Aorta (tissue), 5 donors: ENCODE data around the gene RSRC1. TPM values are rescaled to one million over a fixed set of nuclear protein-coding genes. Genes with fewer than 3 reads are reported as not detected.

Experiments used
- ATAC-seq: fragments of 200-7000 bp; cut with Tn5 transposase; one replicate; pipeline ENCODE4 v1.9.1; 2022; ENCODE audit warnings: moderate library complexity; ENCODE audit not compliant: low FRiP score
- DNase-seq, 2 donors: peaks; one replicate each; pipeline ENCODE4 v3.0.0-alpha.2; 2020
- H3K27ac ChIP-seq, 2 donors: one replicate each; pipeline ENCODE4 v1.5.1; 2013; ENCODE audit warnings: low read length in 2 of 2, mild to moderate bottlenecking in 2 of 2, moderate library complexity in 2 of 2, control low read depth in 1 of 2, inconsistent platforms in 1 of 2, low read depth in 1 of 2
- H3K27me3 ChIP-seq, 2 donors: one replicate each; pipeline ENCODE4 v1.6.1; 2013; ENCODE audit warnings: control low read depth in 1 of 2, low read length in 1 of 2, mild to moderate bottlenecking in 1 of 2, moderate library complexity in 1 of 2; ENCODE audit not compliant: insufficient read depth in 2 of 2, control insufficient read depth in 1 of 2
- H3K36me3 ChIP-seq, 2 donors: one replicate each; pipeline ENCODE4 v1.6.1; 2013; ENCODE audit warnings: control low read depth in 1 of 2, low read length in 1 of 2, mild to moderate bottlenecking in 1 of 2; ENCODE audit not compliant: insufficient read depth in 2 of 2, control insufficient read depth in 1 of 2
- H3K4me1 ChIP-seq, 2 donors: one replicate each; pipeline ENCODE4 v1.6.1; 2013; ENCODE audit warnings: low read length in 2 of 2, control low read depth in 1 of 2, mild to moderate bottlenecking in 1 of 2, moderate library complexity in 1 of 2; ENCODE audit not compliant: insufficient read depth in 2 of 2, control insufficient read depth in 1 of 2
- H3K4me3 ChIP-seq, 2 donors: one replicate each; pipeline ENCODE4 v1.5.1; 2013; ENCODE audit warnings: low read length in 2 of 2, control low read depth in 1 of 2, mild to moderate bottlenecking in 1 of 2
- H3K9me3 ChIP-seq: one replicate; pipeline ENCODE4 v1.6.1; 2013; ENCODE audit warnings: mild to moderate bottlenecking, low read length; ENCODE audit not compliant: control insufficient read depth
- WGBS, 2 donors: extraction: QIAGEN DNeasy Blood & Tissue Kit; methylation state at CpG; one replicate each; pipeline ENCODE4 v1.1.7; 2013; 5-methylcytosine and 5-hydroxymethylcytosine counted together
- intact Hi-C, 2 donors: fragments of 100-400 bp; cut with DNase I; formaldehyde crosslinking; loops; one replicate each; pipeline versions ENCODE4 v1.14.2 to v1.15.0; 2022
- polyA plus RNA-seq, 2 donors: library from polyadenylated mRNA; stranded (reverse); fragments of 200-250 nt; gene quantifications; one replicate each; pipeline ENCODE4 v1.2.3, GENCODE V29; 2013
- total RNA-seq, 2 donors: library from RNA; stranded (reverse); fragmentation: NEBNext Ultra II Directional; extraction: Animal tissue kit (Norgen Biotek cat#: 25700); gene quantifications; one replicate each; pipeline ENCODE4 v1.2.1, GENCODE V29; 2021
- donor health status: healthy with polysubstance abuse.
- donor health status: Bipolar disorder and iron deficiency.
- donor health status: DM: no; HTN: no; CAD: no.
- donor health status: DM: no; HTN: no; CAD: no.
- donor health status: DM: yes; HTN: yes; CAD: no.

RSRC1 gene
- total and polyA plus RNA-seq, 4 donors, result 17.3 to 39.4 (median 28.4) TPM

- whole genome bisulfite sequencing, 2 donors, result 78 to 95% methylated on average over 3 of the region's 3 CpGs
- no peaks in the 10 kb centered on the region for H3K36me3 ChIP-seq
- no peak overlapping the region for H3K4me3 ChIP-seq
- DNase-seq, result no peak
- H3K27ac ChIP-seq, result no peak overlapping the region
- intact Hi-C loops, result no loop called here
- no peaks in the 10 kb centered on the region for H3K9me3 ChIP-seq
- ATAC-seq, result no peak
- H3K27me3 ChIP-seq, result no peaks in the 10 kb centered on the region
- no peaks in the 10 kb centered on the region for H3K4me1 ChIP-seq
Measured at GRCh38 chr3:158258619-158259018, 148.7 kb downstream of the RSRC1 start.

GRCh38 chr3:158260392-158260791, 150.5 kb downstream of the RSRC1 start:
- DNase-seq (no peak), ATAC-seq (no peak)
- Histone ChIP-seq H3K27me3 (no peaks in the 10 kb centered on the region), H3K4me1 (no peaks in the 10 kb centered on the region), H3K9me3 (no peaks in the 10 kb centered on the region), H3K4me3 (no peak overlapping the region), H3K27ac (no peak overlapping the region), H3K36me3 (no peaks in the 10 kb centered on the region)
- intact Hi-C loops, result no loop called here
- 36 to 46% methylated on average over 4 of the region's 4 CpGs for WGBS, 2 donors

GRCh38 chr3:158261371-158261991, 151.6 kb downstream of the RSRC1 start:
- no peaks in the 10 kb centered on the region for H3K9me3 ChIP-seq
- H3K27ac ChIP-seq, result no peak overlapping the region
- H3K27me3 ChIP-seq, result no peaks in the 10 kb centered on the region
- DNase-seq (no peak), ATAC-seq (no peak)
- intact Hi-C loops, result no loop called here
- no peak overlapping the region for H3K4me3 ChIP-seq
- H3K36me3 ChIP-seq, result no peaks in the 10 kb centered on the region
- WGBS, 2 donors, result 87 to 96% methylated on average over 4 of the region's 4 CpGs
- no peaks in the 10 kb centered on the region for H3K4me1 ChIP-seq

DNA sequence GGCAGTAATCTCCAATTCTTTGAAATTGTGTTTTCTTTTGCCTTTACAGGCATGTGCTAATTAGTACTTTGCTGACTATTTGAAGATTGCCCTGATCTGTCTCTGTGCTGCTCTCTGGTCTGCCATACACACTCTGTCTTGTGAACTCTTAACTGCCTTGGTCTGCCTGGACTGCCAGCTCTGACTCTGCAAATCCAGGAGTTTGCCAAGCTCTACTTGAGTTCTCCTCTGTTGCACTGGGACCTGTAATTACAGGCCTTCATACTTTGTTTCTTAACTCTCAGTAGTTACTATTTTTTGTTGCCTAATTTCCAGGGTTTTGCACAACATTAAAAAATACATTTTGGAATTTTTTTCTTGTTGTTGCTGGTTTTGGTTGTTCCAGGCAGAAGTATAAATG, 155.0 kb downstream of the RSRC1 start:
- Histone ChIP-seq H3K36me3 (no peaks in the 10 kb centered on the region), H3K4me3 (no peak overlapping the region), H3K4me1 (no peaks in the 10 kb centered on the region), H3K9me3 (peaks cover 3% of the 10 kb centered on the region), H3K27me3 (no peaks in the 10 kb centered on the region), H3K27ac (no peak overlapping the region)
- DNase-seq (no peak), ATAC-seq (peak; percentile 56)
- intact Hi-C loops, result no loop called here

DNA sequence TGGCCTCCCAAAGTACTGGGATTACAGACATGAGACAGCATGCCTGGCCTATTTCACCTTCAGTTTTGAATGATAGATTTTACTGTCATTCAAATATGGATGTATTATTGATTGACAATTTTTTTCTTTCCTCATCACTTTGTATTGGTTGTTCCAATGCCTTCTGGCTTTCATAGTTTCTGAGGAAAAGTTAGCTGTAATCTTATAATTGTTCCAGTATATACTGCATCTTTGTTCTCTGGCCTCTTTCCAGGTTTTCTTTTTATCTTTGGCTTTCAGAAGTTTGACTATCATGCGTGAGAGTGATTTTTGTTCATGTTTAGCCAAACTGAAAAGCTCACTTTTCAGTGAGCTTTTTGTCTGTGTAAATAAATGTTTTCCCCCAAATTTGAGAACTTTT, 157.1 kb downstream of the RSRC1 start:
- DNase-seq (no peak), ATAC-seq (no peak)
- Histone ChIP-seq H3K27ac (no peak overlapping the region), H3K4me3 (no peak overlapping the region), H3K9me3 (peaks cover 4% of the 10 kb centered on the region), H3K36me3 (peaks cover 0 to 2% of the 10 kb centered on the region in 2 donors), H3K27me3 (no peaks in the 10 kb centered on the region), H3K4me1 (no peaks in the 10 kb centered on the region)
- WGBS, 2 donors, result 97 to 100% methylated on average over 1 of the region's 1 CpG
- intact Hi-C loops, result no loop called here

DNA sequence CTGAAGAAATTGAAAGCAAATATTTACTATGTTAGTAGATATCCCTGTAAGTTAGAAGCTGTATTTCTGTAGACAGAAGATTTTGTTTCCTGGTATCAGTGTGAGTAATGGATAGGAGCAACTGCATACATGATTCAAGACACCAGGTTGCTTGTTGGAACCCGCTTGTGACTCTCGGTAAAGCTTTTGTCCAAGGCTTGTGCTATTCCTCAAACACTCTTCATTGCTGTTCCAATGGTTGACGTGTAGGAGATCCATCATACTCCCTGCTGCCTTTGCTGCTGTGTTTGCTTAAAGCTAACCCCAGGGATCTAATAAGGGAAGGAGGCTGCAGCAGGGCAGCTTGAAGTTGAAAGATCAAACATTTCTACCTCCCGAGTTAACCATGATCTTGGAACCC, 160.1 kb downstream of the RSRC1 start:
- 76 to 81% methylated on average over 4 of the region's 4 CpGs for WGBS, 2 donors
- Histone ChIP-seq H3K36me3 (peaks cover 0 to 2% of the 10 kb centered on the region in 2 donors), H3K27ac (no peak overlapping the region), H3K9me3 (peaks cover 4% of the 10 kb centered on the region), H3K27me3 (no peaks in the 10 kb centered on the region), H3K4me1 (no peaks in the 10 kb centered on the region), H3K4me3 (no peak overlapping the region)
- ATAC-seq, result no peak
- intact Hi-C loops, result no loop called here
- no peak for DNase-seq

DNA sequence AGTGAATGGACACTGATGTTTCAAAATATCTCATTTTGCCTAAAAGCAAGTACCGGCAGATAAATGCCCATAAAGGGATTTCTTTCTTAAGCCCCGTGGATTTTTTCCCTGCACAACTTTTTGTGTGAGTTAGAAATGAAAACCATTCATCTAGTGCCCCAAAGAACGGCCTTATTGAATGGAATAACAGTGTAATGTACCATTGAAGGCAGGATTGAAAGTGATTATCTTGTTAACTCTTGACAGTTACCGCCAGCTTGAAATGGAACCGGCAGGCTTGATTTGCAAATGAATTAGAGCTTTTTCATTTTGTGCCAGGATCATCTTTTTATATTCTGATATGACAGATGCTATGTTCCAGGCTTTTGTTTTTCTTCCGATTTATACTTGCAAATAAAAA, 162.2 kb downstream of the RSRC1 start:
- no peaks in the 10 kb centered on the region for H3K27me3 ChIP-seq
- no peak for ATAC-seq
- H3K4me1 ChIP-seq, result no peaks in the 10 kb centered on the region
- intact Hi-C loops, result no loop called here
- 76 to 84% methylated on average over 6 of the region's 6 CpGs for WGBS, 2 donors
- H3K4me3 ChIP-seq, result no peak overlapping the region
- H3K27ac ChIP-seq, result no peak overlapping the region
- DNase-seq, result no peak
- H3K9me3 ChIP-seq, result peaks cover 1% of the 10 kb centered on the region
- peaks cover 0 to 2% of the 10 kb centered on the region in 2 donors for H3K36me3 ChIP-seq

DNA sequence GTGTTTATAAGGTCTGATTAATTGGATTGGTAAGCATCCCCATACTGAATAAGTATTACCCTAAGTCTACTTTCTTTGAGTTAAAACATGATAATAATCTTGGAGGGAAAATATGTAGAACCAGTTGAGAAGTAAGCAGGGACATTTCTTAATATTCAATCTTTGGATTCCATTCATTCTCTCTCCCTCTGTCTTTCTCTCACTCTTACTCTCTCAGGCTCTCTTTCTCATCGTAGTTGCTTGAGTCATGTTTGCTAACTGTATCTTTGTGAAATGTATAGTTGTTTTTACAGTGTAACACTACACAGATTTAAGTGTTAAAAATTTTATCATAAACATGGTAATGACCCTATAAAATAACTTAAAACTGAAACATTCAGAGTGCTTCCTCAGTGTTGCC, 163.8 kb downstream of the RSRC1 start:
- intact Hi-C loops, result no loop called here
- peaks cover 0 to 2% of the 10 kb centered on the region in 2 donors for H3K36me3 ChIP-seq
- 41 to 56% methylated on average over 1 of the region's 1 CpG for WGBS, 2 donors
- ATAC-seq (no peak), DNase-seq (no peak)
- H3K4me3 ChIP-seq, result no peak overlapping the region
- H3K9me3 ChIP-seq, result peaks cover 1% of the 10 kb centered on the region
- H3K27ac ChIP-seq, result no peak overlapping the region
- no peaks in the 10 kb centered on the region for H3K27me3 ChIP-seq
- H3K4me1 ChIP-seq, result no peaks in the 10 kb centered on the region

- DNase-seq (no peak), ATAC-seq (no peak)
- Histone ChIP-seq H3K27me3 (no peaks in the 10 kb centered on the region), H3K36me3 (no peaks in the 10 kb centered on the region), H3K4me1 (no peaks in the 10 kb centered on the region), H3K9me3 (no peaks in the 10 kb centered on the region), H3K27ac (no peak overlapping the region), H3K4me3 (no peak overlapping the region)
- WGBS, 2 donors, result 94% methylated on average over 3 of the region's 3 CpGs
- intact Hi-C loops, result no loop called here
Measured at GRCh38 chr3:158278187-158278586, 168.3 kb downstream of the RSRC1 start.
